SJCRH30 (cell line): ENCODE measurements around the gene ZNF761. TPM values are rescaled to one million over a fixed set of nuclear protein-coding genes. Genes with fewer than 3 reads are reported as not detected.
"Not testable (repeated sequence)": the region's sequence is repeated elsewhere in the genome, so short reads cannot be mapped to it uniquely, and the experiment has no call there.

ENCODE experiments used
- DNase-seq, 2 experiments: peaks; one replicate each; pipeline ENCODE4 v3.0.0-alpha.2; 2015 to 2020
- H3K27ac ChIP-seq: fragments of 250-450 bp; sonication (Bioruptor Pico); 2 replicates; pipeline ENCODE4 v1.5.1; 2020; ENCODE audit warnings: mild to moderate bottlenecking, moderate library complexity
- H3K27me3 ChIP-seq: fragments of 250-450 bp; sonication (Bioruptor Pico); 2 replicates; pipeline ENCODE4 v1.5.1; 2020; ENCODE audit warnings: mild to moderate bottlenecking, moderate library complexity
- H3K36me3 ChIP-seq: fragments of 250-450 bp; sonication (Bioruptor Pico); 2 replicates; pipeline ENCODE4 v1.5.1; 2020; ENCODE audit warnings: mild to moderate bottlenecking, moderate library complexity
- H3K4me1 ChIP-seq: fragments of 250-450 bp; sonication (Bioruptor Pico); 2 replicates; pipeline ENCODE4 v1.5.1; 2020; ENCODE audit warnings: mild to moderate bottlenecking, moderate library complexity
- H3K4me3 ChIP-seq: fragments of 250-450 bp; sonication (Bioruptor Pico); 2 replicates; pipeline ENCODE4 v1.5.1; 2020; ENCODE audit warnings: mild to moderate bottlenecking, moderate library complexity
- H3K9me3 ChIP-seq: fragments of 250-450 bp; sonication (Bioruptor Pico); replicated peaks from 2 replicates; pipeline ENCODE4 v1.5.1; 2020; ENCODE audit warnings: mild to moderate bottlenecking, moderate library complexity
- total RNA-seq: library from RNA; depleted of rRNA; stranded (reverse); fragments of >200 nt; shearing (Covaris generic); gene quantifications from 2 replicates; pipeline ENCODE4 v1.2.3, GENCODE V29; 2014

Gene ZNF761
- total RNA-seq, 1 experiment from 2014 or later, result 15.7 TPM

DNA sequence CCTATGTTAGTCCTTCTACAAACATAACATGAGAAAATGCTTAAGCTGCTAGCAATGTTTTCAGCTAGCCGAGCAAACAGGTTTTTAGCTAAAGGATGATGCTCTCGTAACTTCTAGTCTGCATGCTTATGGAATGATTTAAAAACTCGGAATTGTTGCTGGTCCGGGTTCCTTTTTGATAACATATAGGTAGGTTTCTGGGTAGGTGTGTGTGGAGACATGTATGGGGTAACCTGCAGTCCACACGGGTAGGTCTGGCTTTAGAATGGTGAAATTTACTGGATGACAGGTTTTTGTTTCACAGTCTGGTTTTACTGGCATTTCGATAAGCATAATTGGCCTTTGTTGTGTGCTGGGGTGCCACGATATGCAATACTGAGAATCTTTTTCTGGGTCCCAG lies 40.1 kb downstream of the ZNF761 start:
- no peaks in the 10 kb centered on the region for H3K9me3 ChIP-seq
- peaks cover 3% of the 10 kb centered on the region; the same call in 1 of the 2 replicates for H3K36me3 ChIP-seq
- no peak for DNase-seq
- H3K27me3 ChIP-seq, result no peaks in the 10 kb centered on the region
- H3K4me1 ChIP-seq, result no peaks in the 10 kb centered on the region
- H3K4me3 ChIP-seq, result no peak overlapping the region
- no peak overlapping the region for H3K27ac ChIP-seq

DNA sequence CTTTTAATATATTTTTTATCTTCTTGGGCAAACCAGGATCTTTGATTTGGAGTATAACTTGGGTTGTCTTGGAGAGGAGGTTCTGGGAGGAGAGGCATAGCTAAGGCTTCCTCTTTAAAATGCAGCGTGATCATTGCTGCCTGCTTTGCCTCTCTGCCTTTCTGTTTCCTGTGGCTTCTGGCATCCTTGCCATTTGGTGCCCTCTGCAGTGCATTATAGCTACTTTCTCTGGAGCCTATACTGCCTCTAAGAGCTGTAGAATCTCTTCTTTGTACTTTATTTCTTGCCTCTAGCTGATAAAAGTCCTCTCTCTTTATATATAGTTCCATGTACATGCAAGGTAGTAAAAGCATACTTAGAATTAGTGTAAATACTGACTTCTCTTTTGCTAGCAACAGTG lies 43.0 kb downstream of the ZNF761 start:
- H3K27me3 ChIP-seq, DNase-seq, H3K9me3 ChIP-seq, H3K4me1 ChIP-seq, H3K27ac ChIP-seq, H3K4me3 ChIP-seq, H3K36me3 ChIP-seq: not testable (repeated sequence)

DNA sequence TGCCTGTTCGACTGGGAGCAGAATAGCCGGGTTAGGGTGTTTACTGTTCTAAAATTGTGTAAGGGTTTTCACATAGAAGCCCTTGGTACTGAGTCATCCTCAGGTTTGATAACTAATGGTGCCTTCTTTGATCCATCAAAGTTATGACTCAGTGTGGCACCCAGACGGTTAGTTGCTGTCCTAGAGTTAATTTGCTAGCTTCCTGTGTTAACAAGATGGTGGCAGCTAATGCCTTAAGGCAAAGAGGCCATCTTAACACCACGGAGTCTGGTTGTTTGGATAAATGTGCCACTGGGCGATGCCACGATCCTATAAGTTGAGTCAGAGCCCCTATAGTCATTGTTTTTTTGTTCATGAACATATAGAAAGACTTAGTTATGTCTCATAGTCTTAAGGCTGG lies 43.7 kb downstream of the ZNF761 start:
- not testable (repeated sequence) for H3K27ac ChIP-seq, H3K9me3 ChIP-seq, H3K27me3 ChIP-seq, DNase-seq, H3K4me3 ChIP-seq, H3K36me3 ChIP-seq, H3K4me1 ChIP-seq

DNA sequence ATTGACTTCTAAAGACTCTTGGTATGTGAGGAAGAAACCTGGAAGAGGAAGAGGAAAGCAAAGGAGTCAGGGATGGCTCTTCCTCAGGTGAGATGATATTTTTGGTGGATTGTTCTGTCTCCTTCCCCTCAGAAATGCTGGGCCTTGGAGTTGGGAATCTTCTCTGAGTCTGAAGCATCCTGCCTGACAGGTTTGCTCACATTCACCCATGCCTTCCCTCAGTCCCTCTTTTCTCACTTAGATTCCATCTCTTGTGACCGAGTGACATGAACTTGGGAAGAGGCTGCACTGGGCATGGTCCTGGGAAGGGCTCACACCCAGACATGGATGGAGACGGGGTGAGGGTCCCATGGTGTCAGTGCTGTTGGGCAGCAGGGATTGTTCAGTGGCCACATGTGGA lies 52.0 kb downstream of the ZNF761 start:
- H3K36me3 ChIP-seq, result peaks cover 27% of the 10 kb centered on the region
- H3K4me1 ChIP-seq, H3K27ac ChIP-seq, DNase-seq, H3K4me3 ChIP-seq, H3K27me3 ChIP-seq, H3K9me3 ChIP-seq: not testable (repeated sequence)

DNA sequence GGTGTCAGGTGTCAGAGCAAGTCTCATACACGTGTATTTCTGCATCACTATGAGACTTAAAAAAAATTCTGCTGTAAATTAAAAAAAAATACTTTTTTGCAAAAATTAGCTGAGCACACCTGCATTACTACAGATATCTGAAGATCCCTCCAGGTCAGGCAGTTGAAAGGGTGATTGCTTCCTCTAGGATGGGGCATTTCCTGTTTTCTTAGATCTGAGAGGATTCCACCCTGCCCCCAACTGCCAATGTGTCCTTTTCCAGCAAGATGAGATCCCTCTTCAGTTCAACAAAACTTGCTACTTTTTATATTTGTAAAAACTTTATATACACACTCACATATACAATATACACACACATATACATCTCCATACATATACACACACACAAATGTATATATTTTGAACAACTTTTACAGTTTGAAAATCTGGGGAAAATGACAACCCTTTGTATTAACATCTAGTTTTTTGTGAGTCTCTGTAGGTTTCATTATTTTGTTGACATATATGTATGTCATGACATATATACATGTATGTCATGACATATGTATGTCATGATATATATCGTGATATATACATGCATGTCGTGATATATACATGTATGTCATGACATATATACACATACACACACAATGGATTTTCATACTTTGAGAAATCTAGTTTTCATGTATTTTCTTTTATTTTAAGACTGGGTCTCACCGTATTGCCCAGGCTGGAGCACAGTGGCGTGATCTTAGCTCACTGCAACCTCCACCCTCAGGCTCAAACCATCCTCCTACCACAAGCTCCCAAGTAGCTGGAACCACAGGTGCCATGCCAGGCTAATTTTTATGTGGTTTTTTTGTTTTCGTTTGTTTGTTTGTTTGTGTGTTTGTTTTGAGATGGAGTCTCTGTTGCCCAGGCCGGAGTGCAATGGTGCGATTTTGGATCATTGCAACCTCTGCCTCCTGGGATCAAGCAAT lies 53.5 kb downstream of the ZNF761 start:
- H3K4me3 ChIP-seq, result no peak overlapping the region
- no peaks in the 10 kb centered on the region for H3K4me1 ChIP-seq
- no peak overlapping the region for H3K27ac ChIP-seq
- H3K27me3 ChIP-seq, result no peaks in the 10 kb centered on the region
- no peak for DNase-seq
- peaks cover 41% of the 10 kb centered on the region for H3K36me3 ChIP-seq
- no peaks in the 10 kb centered on the region for H3K9me3 ChIP-seq

DNA sequence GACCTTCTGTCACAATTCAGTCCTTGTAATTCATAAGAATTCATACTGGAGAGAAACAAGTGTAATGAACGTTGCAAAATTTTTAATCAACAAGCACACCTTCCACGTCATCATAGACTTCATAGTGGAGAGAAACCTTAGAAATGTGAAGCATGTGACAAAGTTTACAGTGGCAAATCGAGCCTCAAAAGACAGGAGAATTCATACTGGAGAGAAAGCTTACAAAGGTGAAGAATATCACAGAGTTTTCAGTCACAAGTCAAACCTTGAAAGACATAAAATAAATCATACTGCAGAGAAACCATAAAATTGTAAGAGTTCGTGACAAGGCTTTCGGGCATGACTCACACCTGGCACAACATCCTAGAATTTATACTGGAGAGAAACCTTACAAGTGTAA lies 60.4 kb downstream of the ZNF761 start:
- peaks cover 49% of the 10 kb centered on the region for H3K36me3 ChIP-seq
- no peaks in the 10 kb centered on the region for H3K4me1 ChIP-seq
- H3K27ac ChIP-seq, result no peak overlapping the region
- no peaks in the 10 kb centered on the region; the same call in 1 of the 2 replicates for H3K9me3 ChIP-seq
- DNase-seq, result no peak
- H3K27me3 ChIP-seq, result no peaks in the 10 kb centered on the region
- no peak overlapping the region for H3K4me3 ChIP-seq

DNA sequence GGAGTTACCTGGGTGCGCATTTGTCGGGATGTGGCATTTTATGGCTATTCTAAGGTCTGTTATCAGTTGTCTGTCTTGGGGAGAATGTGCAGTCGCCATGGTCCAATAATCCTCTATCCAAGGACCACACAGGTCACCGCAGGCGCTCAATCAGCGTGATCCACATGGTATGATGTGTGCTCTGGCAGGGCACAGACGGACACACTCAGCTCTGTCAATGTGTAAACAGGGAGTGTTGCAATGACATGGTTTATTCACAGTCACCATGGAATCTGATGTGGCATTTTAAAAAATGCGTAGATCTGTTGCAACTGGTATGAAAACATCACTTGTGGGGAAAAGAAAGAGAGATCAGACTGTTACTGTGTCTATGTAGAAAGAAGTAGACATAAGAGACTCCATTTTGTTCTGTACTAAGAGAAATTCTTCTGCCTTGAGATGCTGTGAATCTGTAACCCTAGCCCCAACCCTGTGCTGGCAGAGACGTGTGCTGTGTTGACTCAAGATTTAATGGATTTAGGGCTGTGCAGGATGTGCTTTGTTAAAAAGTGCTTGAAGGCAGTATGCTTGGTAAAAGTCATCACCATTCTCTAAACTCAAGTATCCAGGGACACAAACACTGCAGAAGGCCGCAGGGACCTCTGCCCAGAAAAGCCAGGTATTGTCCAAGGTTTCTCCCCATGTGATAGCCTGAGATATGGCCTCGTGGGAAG lies 65.7 kb downstream of the ZNF761 start:
- not testable (repeated sequence) for H3K27ac ChIP-seq, H3K4me3 ChIP-seq
- peak; percentile 24 to 33 for DNase-seq

DNA sequence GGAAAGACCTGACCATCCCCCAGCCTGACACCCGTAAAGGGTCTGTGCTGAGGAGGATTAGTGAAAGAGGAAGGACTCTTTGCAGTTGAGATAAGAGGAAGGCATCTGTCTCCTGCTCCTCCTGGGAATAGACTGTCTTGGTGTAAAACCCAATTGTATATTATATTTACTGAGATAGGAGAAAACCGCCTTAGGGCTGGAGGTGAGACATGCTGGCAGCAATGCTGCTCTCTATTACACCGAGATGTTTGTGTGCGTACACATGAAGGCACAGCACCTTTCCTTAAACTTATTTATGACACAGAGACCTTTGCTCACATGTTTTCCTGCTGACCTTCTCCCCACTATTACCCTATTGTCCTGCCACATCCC lies 66.2 kb downstream of the ZNF761 start:
- not testable (repeated sequence) for H3K27ac ChIP-seq, H3K27me3 ChIP-seq

More for the DNA sequence above, 65.7 kb downstream of the ZNF761 start:
- not testable (repeated sequence) for H3K27me3 ChIP-seq, H3K36me3 ChIP-seq, H3K4me1 ChIP-seq, H3K9me3 ChIP-seq

DNA sequence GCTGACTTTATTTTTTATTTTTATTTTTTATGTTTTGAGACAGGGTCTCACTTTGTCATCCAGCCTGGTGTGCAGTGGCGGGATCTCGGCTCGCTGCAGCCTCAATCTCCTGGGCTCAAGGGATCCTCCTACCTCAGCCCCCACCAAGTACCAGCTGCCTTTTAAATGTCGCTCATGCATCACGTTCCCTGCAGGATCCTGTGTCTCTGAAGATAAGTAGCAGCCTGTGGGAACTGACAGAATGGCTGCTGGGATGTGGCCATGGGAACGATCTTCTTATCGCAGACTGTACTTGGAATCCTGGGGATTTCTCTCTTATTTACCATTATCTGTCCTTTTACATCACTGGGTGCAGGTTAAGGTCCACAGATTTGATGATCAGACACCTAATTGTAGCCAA lies 71.4 kb downstream of the ZNF761 start:
- DNase-seq, H3K36me3 ChIP-seq, H3K27ac ChIP-seq, H3K9me3 ChIP-seq, H3K4me1 ChIP-seq, H3K27me3 ChIP-seq, H3K4me3 ChIP-seq: not testable (repeated sequence)

More for the DNA sequence above, 66.2 kb downstream of the ZNF761 start:
- not testable (repeated sequence) for H3K36me3 ChIP-seq, H3K9me3 ChIP-seq, H3K4me3 ChIP-seq, DNase-seq, H3K4me1 ChIP-seq

DNA sequence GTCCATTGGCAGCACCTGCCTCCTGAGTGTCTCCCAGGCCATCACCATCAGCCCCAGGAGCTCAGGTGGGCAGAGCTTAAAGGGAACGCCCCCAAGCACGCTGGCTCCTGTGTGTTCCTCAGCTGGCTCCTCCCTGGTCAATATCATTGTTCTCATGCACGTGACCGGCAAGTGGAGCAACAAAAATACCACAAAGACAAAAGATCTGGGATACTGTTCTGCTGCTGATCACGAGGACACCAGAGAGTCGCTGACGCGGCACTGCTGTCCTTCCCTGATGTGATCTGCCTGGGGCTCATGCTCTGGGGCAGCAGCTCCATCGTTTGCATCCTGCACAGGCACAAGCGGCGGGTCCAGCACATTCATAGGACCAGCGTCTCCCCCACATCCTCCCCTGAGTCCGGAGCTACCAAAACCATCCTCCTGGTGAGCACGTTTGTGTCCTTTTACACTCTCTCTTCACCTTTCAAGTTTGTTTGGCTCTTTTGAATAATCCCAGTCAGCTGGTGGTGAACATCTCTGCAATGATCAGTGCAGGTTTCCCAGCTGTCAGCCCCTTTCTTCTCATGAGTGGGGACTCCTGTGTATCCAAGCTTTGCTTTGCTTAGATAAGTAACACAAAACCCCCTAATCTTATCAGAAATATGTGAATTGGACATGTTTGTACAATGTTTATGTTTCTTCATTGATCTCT lies 72.0 kb downstream of the ZNF761 start:
- H3K36me3 ChIP-seq, DNase-seq, H3K27me3 ChIP-seq, H3K27ac ChIP-seq, H3K9me3 ChIP-seq, H3K4me1 ChIP-seq, H3K4me3 ChIP-seq: not testable (repeated sequence)

DNA sequence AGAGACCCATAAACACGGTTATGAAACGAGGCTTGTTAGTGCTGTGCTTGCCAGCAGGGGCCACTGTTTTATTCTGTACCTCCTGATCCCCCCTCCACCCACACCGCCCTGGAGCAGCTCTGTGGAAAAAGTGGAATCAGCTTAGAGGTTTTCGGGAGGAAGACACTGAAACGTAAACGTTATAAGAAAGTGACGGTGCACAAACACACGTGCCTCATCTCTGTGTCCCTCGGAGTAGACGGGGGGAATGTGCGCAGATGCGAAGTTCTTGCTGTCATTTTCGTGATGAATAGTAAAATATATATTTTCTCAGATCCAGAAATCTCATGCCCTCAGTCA lies 72.5 kb downstream of the ZNF761 start:
- DNase-seq, result peak; percentile 29 to 42
- H3K4me3 ChIP-seq, result peak overlapping the region; percentile 31
- H3K36me3 ChIP-seq, result not testable (repeated sequence)

DNA sequence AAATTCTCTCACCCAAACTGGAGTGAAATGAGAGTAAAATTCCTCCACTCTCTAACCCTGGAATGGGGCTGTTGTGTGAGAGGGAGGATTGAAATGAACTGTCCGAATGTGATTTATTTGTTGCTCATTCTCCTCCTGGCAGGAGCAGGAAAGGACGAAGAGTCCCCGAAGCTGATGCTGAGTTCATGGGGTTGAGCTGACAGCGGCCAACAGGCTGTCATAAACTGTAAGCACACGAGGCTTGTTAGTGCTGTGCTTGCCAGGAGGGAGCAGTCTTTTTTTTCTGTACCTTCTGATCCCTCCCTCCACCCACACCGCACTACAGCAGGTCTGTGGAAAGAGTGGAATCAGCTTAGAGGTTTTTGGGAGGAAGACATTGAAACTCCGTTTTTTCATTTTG lies 73.1 kb downstream of the ZNF761 start:
- Histone ChIP-seq H3K27me3 (no peaks in the 10 kb centered on the region), H3K9me3 (no peaks in the 10 kb centered on the region), H3K27ac (no peak overlapping the region), H3K4me1 (peaks cover 7% of the 10 kb centered on the region; the same call in 1 of the 2 replicates), H3K4me3 (peak overlapping the region; percentile 31), H3K36me3 (no peaks in the 10 kb centered on the region)
- DNase-seq, result no peak

More for the DNA sequence above, 72.5 kb downstream of the ZNF761 start:
- H3K27ac ChIP-seq, H3K27me3 ChIP-seq, H3K4me1 ChIP-seq, H3K9me3 ChIP-seq: not testable (repeated sequence)

DNA sequence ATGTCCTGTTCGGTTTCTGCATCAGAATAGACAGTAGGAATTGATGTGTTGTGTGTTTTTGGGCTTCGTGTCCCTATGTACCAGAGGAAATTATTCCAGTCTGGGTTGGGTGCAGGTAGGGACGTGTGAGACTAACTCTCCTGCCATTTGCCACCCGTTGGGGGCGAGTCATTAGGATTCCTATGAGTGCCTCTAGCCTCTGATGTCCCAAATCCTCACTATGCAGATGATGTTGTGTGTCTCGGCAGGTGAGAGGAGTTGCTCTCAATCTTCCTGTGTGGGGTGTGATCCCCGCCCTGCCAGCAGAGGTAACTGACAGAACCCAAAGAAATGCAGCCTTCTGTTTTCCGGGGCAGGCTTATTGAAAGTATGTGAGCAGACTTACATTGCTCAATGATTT lies 74.9 kb downstream of the ZNF761 start:
- Histone ChIP-seq H3K36me3 (no peaks in the 10 kb centered on the region), H3K27me3 (no peaks in the 10 kb centered on the region), H3K9me3 (no peaks in the 10 kb centered on the region), H3K4me3 (no peak overlapping the region), H3K27ac (no peak overlapping the region), H3K4me1 (peaks cover 7% of the 10 kb centered on the region; the same call in 1 of the 2 replicates)
- no peak for DNase-seq
